DMS153 (cell line): Measurements from ENCODE around the gene CYP4A22.
"Not testable (repeated sequence)": the region's sequence is repeated elsewhere in the genome, so short reads cannot be mapped to it uniquely, and the experiment has no call there.

Experiments
- DNase-seq: peaks from one replicate; lab custom pipeline; 2025; lab: John Stamatoyannopoulos, UW

Gene CYP4A22

GRCh38 chr1:47157957-47158356 lies 20.7 kb downstream of the CYP4A22 start:
- DNase-seq: not testable (repeated sequence)

- DNase-seq: no peak
Observed at GRCh38 chr1:47160716-47161115, 23.5 kb downstream of the CYP4A22 start.

DNA sequence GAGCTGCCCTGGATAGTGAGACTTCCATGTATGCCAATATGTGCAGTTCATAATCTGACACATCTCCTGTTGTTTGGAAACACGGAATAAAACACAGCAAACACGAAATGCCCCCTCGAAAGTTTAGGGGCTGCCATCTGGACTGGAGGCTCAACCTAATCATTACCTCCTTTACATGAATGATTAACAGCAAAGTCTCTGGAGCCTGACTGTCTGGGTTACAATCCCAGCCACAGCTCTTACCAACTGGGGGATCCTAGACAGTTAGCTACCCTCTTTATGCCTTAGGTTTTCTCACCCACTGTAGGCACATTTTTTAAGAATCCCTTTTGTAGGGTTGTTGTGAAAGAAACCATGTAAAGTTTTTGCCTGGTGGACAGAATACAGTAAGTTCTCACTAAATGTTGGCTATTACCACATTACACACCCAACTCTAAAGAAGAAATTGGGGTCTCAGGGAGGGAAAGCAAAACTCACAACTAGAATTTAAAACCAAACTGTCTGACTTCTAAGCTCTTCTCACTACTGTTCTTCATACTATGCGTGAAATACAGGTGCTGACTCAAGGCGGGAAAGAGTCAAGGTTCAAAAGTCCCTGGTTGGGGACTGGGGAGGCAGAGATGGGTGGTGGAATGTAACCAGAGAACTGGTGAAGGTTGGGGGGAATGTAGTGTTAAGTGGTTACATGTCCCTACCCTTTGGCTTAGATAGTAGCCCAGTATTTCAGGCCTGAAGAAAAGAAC lies 24.2 kb downstream of the CYP4A22 start:
- DNase-seq: no peak

- DNase-seq: no peak
Observed at GRCh38 chr1:47164552-47164951, 27.3 kb downstream of the CYP4A22 start.

GRCh38 chr1:47172782-47173181 lies 35.5 kb downstream of the CYP4A22 start:
- DNase-seq: no peak

DNA sequence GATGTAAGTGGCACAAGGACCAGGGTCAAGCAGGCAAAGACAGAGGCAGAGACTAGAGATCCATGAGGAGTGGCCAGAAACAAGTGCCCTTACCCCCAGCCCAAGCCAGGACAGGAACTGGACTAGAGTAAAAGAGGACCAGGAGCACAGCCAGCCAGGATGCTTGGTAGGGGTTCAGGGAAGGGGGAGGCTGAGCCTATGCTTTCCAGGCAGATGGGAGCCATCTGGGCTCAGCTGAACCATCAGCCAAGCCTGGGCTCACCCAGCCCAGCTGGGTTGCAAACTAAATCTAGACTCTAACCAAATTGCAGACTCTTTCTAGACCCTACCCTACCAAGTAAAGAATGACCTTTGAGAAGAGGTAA lies 37.4 kb downstream of the CYP4A22 start:
- no peak for DNase-seq

- peak; percentile 46 for DNase-seq
Observed at GRCh38 chr1:47175227-47175934, 38.1 kb downstream of the CYP4A22 start.

DNA sequence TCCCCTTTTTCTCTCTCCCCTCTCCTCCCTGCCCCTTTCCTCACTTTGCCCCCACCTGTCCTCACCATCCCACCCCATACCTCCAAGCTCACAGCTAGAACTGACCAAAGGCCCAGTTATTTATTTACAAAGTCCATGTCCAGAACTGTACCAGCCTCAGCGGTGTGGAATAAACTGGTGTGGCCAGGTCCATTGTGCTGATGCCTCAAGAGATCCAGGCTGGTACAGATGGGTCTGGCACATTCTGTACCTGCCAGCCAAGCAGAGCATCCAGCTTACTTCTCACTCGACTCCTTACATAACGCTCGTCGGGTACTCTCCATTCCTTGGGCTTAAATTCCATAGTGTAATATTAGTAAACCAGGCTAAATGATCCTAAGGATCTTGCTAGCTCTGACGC lies 40.8 kb downstream of the CYP4A22 start:
- no peak for DNase-seq

GRCh38 chr1:47178654-47179016 lies 41.4 kb downstream of the CYP4A22 start:
- DNase-seq: no peak

GRCh38 chr1:47179017-47179987 lies 42.1 kb downstream of the CYP4A22 start:
- peak; percentile 93 for DNase-seq

GRCh38 chr1:47179988-47180563 lies 42.8 kb downstream of the CYP4A22 start:
- DNase-seq: no peak

DNA sequence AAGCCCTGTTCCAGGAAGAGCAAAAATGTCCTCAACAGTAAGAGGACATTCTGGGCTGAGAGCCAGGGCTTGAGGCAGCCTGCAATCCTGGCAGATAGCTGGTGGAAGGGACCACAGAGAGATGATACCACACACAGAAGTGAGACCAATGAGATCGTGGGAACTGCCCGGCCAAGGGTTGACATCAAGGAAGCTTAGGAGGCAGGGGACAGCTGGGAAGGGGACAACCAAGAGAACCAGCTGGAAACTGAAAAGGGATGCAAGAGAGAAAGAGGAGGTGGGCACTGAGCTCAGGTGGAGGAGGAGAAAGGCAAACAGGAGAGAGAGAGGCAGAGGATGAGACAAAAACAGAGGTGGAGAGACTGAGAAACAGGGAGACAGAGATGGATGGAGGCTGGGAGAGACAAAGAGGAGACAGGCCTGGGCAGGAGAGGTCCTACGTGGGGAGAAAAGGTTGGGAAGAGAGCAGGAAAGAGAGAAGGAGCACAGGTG lies 43.4 kb downstream of the CYP4A22 start:
- DNase-seq: no peak

DNA sequence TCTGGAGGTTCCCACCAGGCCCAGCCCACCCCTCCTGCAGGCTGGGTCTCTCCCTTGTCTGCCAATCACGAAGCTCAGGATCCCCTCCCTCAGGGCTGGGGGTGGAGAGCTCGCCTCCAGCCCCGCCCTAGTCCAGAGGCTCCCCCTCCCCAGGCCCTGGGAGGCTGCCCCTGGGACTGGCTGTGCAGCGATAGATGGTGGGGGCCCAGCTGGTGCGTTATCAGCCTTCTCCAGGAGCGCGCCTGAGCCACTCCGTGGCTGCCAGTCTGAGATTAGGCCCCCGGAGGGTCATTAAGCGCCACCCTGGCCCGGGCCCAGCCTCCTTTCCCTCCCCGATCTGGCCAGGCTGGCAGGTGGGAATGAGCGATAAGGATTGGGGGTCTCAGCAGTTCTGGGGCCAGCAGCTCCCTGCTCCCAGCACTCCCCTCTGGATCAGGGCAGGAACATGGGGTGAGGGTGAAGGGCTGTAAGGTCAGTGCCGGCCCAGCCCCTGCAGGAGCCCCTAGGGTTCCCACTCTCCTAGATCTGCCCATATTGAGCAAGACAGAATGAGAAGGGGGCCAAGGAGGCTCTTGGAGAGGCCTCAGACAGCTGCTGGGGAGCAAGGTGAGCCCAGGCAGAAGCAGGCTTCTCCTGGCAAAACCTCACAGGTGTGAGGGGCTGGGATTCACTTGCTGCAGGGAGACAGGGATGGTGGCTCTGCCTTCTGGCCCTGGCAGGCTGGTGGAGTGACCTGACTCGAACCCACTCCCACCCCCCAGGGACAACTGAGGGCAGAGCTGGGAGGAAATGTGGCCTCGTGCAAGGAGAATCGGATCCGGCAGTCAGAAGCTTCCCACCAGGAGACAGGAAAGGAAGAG lies 44.1 kb downstream of the CYP4A22 start:
- DNase-seq: no peak

GRCh38 chr1:47181955-47182675 lies 44.9 kb downstream of the CYP4A22 start:
- DNase-seq: no peak

GRCh38 chr1:47182676-47183235 lies 45.5 kb downstream of the CYP4A22 start:
- no peak for DNase-seq

DNA sequence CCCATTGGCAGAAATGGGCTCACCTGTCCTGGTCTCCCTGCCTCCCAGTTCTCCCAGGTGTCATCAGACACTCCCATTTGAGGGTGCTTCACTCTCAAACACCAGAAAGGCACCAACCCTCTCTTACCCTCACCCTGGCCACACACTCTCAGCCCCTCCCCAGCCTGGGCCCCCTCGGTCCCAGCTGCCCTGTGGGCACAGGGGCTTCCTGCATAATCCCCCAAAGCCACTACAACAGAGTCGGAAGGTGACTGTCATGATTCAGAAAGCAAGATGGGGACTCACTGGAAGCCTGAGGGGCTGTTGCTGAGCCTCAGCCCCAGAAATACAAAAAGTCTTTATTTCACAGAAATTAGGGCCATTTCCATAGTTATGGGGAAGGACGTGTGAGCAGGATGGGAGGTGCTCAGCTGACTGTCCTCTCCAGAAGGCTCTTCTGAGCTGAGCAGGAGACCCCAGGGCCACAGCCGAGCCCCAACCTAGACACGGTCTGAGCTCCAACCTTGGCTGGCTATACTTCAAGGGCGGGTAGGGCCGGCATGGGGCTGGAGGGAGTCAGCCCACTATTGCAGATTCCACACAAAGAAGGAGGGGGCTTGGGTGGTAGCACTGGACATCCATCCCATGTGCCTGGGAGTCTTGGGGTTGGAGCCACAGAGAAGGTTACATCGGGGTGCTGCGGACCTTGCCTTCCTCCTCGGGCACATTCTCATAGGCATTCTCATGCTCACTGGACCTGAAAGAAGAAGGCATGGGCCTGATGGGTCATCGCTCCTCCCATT lies 46.3 kb downstream of the CYP4A22 start:
- no peak for DNase-seq

DNA sequence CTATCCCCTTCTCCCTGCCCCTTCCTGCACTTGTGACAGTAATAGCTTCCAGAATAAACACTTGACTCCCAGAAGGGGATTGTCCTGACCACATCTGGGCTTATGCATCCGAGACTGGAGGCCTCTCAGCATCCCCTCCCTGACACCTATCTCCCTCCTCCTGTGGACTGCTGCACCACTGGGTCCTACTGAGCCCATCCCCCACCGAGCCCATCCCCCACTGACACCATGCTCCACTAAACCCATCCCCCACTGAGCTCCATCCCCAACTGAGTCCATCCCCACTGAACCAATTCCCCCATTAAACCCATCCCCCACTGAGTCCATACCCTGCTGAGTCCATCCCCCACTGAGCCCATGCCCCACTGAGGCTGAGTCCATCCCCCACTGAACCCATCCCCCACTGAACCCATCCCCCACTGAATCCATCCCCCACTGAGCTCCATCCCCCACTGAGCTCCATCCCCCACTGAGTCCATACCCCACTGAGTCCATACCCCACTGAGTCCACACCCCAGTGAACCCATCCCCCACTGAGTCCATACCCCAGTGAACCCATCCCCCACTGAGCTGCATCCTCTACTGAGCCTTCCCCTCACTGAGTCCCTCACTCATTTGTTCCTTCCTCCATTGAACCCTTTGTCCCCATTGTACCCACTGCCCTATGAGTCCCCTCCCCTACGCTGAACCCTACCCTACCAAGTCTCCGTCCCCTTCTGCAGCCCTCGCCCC lies 47.0 kb downstream of the CYP4A22 start:
- no peak for DNase-seq

- DNase-seq: no peak
Observed at GRCh38 chr1:47184822-47185677, 47.8 kb downstream of the CYP4A22 start.
